IMR-90 (cell line): Measurements from ENCODE around the gene C5orf58.

ENCODE experiments used
- BHLHE40 ChIP-seq: fragments of 150-350 bp; IDR thresholded peaks from 2 replicates; pipeline ENCODE4 v1.6.1; 2016; ENCODE audit warnings: mild to moderate bottlenecking, low read depth, low read length
- MAFK ChIP-seq: IDR thresholded peaks from 2 replicates; pipeline ENCODE4 v1.6.1; 2012; ENCODE audit warnings: low read depth, low read length, improper control_type of control experiment
- POLR2A ChIP-seq: IDR thresholded peaks from 2 replicates; pipeline ENCODE4 v1.6.1; 2012; ENCODE audit warnings: mild to moderate bottlenecking, low read depth, low read length
- RAD21 ChIP-seq: IDR thresholded peaks from 2 replicates; pipeline ENCODE4 v1.6.1; 2012; ENCODE audit warnings: low read length, improper control_type of control experiment
- SMC3 ChIP-seq: fragments of 150-350 bp; IDR thresholded peaks from 2 replicates; pipeline ENCODE4 v1.6.1; 2016; ENCODE audit warnings: low read depth, mild to moderate bottlenecking, antibody characterized with exemption, low read length, moderate library complexity
- TF ChIP-seq, protein P1 (sequence below): conservative IDR thresholded peaks from 2 replicates; pipeline ENCODE4 v1.5.1; 2012; ENCODE audit warnings: mild to moderate bottlenecking, low read depth, low read length, improper control_type of control experiment
- TF ChIP-seq, protein P2 (sequence below): fragments of 150-350 bp; IDR thresholded peaks from 2 replicates; pipeline ENCODE4 v1.6.1; 2016; ENCODE audit warnings: low read depth, mild to moderate bottlenecking, low read length, moderate library complexity, borderline replicate concordance

DNA sequence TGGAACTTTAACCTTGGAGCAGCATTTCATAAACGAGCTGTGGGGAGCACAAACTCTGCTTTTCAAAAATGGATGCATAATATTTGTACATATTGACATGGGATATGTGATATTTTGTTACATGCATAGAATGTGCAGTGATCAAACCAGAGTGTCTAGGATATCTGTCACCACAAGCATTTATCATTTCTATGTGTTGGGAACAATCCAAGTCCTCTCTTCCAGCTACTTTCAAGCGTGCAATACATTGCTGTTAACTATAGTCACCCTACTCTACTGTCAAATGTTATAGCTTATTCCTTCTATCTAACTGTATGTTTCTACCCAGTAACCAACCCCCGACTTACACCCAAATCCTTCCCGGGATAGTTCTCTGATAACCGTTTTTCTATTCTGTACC, 15.0 kb upstream of the C5orf58 start:
- TF ChIP-seq, protein P1, sequence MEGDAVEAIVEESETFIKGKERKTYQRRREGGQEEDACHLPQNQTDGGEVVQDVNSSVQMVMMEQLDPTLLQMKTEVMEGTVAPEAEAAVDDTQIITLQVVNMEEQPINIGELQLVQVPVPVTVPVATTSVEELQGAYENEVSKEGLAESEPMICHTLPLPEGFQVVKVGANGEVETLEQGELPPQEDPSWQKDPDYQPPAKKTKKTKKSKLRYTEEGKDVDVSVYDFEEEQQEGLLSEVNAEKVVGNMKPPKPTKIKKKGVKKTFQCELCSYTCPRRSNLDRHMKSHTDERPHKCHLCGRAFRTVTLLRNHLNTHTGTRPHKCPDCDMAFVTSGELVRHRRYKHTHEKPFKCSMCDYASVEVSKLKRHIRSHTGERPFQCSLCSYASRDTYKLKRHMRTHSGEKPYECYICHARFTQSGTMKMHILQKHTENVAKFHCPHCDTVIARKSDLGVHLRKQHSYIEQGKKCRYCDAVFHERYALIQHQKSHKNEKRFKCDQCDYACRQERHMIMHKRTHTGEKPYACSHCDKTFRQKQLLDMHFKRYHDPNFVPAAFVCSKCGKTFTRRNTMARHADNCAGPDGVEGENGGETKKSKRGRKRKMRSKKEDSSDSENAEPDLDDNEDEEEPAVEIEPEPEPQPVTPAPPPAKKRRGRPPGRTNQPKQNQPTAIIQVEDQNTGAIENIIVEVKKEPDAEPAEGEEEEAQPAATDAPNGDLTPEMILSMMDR, result no peak
- TF ChIP-seq SMC3 (no peak), POLR2A (no peak), RAD21 (no peak), BHLHE40 (no peak), MAFK (no peak)
- TF ChIP-seq, protein P2, sequence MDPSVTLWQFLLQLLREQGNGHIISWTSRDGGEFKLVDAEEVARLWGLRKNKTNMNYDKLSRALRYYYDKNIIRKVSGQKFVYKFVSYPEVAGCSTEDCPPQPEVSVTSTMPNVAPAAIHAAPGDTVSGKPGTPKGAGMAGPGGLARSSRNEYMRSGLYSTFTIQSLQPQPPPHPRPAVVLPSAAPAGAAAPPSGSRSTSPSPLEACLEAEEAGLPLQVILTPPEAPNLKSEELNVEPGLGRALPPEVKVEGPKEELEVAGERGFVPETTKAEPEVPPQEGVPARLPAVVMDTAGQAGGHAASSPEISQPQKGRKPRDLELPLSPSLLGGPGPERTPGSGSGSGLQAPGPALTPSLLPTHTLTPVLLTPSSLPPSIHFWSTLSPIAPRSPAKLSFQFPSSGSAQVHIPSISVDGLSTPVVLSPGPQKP, result no peak
